Peyer's patch (tissue), 4 donors: ENCODE data around the gene PDE2A. TPM values are rescaled to one million over a fixed set of nuclear protein-coding genes. Genes with fewer than 3 reads are reported as not detected.

Experiments
- DNase-seq, 3 donors: peaks; one replicate each; pipeline ENCODE4 v3.0.0-alpha.2; 2017 to 2019
- H3K27ac ChIP-seq, 4 donors: fragments of 200-600 bp; sonication (generic); one replicate each; pipeline ENCODE4 v1.5.1; 2016 to 2019
- H3K27me3 ChIP-seq, 2 donors: fragments of 200-600 bp; sonication (generic); one replicate each; pipeline ENCODE4 v1.5.1; 2019
- H3K36me3 ChIP-seq, 3 donors: fragments of 200-600 bp; sonication (generic); one replicate each; pipeline ENCODE4 v1.5.1; 2016 to 2019
- H3K4me1 ChIP-seq, 4 donors: fragments of 200-600 bp; sonication (generic); one replicate each; pipeline ENCODE4 v1.5.1; 2016 to 2019
- H3K4me3 ChIP-seq, 4 donors: fragments of 200-600 bp; sonication (generic); 1 replicate in 3 of 4; 2 replicates in 1 of 4; pipeline ENCODE4 v1.5.1; 2016 to 2019; ENCODE audit warnings: mild to moderate bottlenecking in 1 of 4
- H3K9me3 ChIP-seq, 4 donors: fragments of 200-600 bp; sonication (generic); one replicate each; pipeline ENCODE4 v1.5.1; 2016 to 2019; ENCODE audit warnings: mild to moderate bottlenecking in 1 of 4
- POLR2A ChIP-seq, 2 donors: fragments of 450-650 bp; IDR thresholded peaks; one replicate each; pipeline ENCODE4 v1.5.1; 2017; ENCODE audit warnings: antibody characterized with exemption in 2 of 2, mild to moderate bottlenecking in 2 of 2, moderate library complexity in 2 of 2
- total RNA-seq, 4 donors: library from RNA; depleted of rRNA; stranded (reverse); fragments of >200 nt; gene quantifications; one replicate each; pipeline ENCODE4 v1.1.0, GENCODE V29; 2016
- TF ChIP-seq, protein P1 (sequence below), 6 experiments: fragments of 450-650 bp in 4 of 6; fragments of 200-600 bp in 2 of 6; sonication (generic) in 1 of 6; IDR thresholded peaks; one replicate each; pipeline ENCODE4 v1.5.1; 2017 to 2019; ENCODE audit warnings: antibody characterized with exemption in 6 of 6, mild to moderate bottlenecking in 3 of 6, moderate library complexity in 1 of 6

PDE2A gene
- total RNA-seq, 4 donors from 2014 or later, result 8.4 to 75.9 (median 33.1) TPM

DNA sequence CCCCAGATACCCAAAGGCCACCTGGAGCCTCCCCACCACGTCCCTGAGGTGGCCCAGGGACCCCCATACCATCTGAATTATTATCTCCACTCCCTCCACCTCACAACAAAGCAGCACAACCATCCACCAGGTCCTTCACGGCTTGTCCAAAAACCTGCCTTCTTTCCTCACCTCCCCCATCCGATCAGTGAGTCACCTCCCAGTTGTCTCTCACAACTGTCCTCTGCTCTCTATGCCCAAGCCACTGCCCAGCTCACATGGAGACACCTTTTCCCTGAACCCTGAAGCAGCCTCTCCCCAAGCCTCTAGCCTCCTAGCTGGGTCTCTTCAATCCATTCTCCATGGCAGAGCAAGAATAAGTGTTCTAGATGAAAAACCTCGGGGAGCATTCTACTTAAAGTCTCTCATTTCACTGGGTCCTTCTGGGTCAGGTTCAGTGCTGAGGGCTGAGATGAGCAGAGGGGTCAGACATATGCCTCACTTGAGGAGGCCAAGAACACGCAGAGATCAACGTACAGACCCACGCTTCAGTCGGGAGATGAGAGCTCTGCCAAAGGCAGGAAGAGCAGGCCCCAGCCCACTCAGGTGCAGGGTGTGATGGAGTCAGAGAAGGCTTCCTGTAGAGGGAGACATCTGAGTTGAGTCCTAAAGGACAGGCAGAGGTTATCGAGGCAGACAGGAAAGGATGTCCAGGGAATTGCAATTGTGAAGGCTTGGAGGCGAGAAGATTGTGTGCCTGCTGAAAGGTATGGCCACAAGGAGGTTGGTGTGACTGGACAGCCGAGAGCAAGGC lies 74.7 kb downstream of the PDE2A start:
- no peak for TF ChIP-seq POLR2A (IDR thresholded peaks at IDR 0.05)
- TF ChIP-seq, protein P1, sequence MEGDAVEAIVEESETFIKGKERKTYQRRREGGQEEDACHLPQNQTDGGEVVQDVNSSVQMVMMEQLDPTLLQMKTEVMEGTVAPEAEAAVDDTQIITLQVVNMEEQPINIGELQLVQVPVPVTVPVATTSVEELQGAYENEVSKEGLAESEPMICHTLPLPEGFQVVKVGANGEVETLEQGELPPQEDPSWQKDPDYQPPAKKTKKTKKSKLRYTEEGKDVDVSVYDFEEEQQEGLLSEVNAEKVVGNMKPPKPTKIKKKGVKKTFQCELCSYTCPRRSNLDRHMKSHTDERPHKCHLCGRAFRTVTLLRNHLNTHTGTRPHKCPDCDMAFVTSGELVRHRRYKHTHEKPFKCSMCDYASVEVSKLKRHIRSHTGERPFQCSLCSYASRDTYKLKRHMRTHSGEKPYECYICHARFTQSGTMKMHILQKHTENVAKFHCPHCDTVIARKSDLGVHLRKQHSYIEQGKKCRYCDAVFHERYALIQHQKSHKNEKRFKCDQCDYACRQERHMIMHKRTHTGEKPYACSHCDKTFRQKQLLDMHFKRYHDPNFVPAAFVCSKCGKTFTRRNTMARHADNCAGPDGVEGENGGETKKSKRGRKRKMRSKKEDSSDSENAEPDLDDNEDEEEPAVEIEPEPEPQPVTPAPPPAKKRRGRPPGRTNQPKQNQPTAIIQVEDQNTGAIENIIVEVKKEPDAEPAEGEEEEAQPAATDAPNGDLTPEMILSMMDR (IDR thresholded peaks at IDR 0.05), result no peak
- H3K4me3 ChIP-seq, result no peak overlapping the region

DNA sequence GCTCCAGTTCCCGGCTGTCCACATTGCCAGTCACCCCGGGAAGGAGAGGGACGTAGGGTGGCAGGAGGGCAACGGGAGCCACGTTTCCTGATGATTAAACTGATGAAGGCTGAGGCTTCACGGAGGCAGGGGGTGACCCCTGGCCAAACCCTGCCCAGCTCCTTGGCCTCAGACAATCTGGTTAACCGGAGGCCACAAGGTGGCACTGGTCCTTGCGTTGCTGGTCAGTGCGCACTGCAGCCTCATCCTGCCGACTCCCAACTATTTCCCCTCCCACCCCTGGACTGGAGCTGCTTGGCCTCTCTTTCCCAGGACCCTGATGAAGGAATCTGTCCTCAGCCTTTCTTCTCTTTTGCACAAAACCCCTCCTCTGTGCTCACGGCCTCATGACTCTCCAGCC lies 75.3 kb downstream of the PDE2A start:
- TF ChIP-seq POLR2A (IDR thresholded peaks at IDR 0.05), result no peak
- TF ChIP-seq, protein P1 (IDR thresholded peaks at IDR 0.05), result peak in 4 of 6 experiments; percentile 14 to 41 (median 40)
- H3K9me3 ChIP-seq, result no peaks in the 10 kb centered on the region
- H3K4me1 ChIP-seq, result no peaks in the 10 kb centered on the region
- peak in 1 of 3 donors; percentile 56 for DNase-seq
- H3K4me3 ChIP-seq, result no peak overlapping the region
- no peak overlapping the region for H3K27ac ChIP-seq
- H3K36me3 ChIP-seq, result no peaks in the 10 kb centered on the region
- no peaks in the 10 kb centered on the region for H3K27me3 ChIP-seq

More for the DNA sequence above, 74.7 kb downstream of the PDE2A start:
- DNase-seq, result no peak
- H3K36me3 ChIP-seq, result no peaks in the 10 kb centered on the region
- no peaks in the 10 kb centered on the region for H3K4me1 ChIP-seq
- H3K9me3 ChIP-seq, result no peaks in the 10 kb centered on the region
- H3K27ac ChIP-seq, result no peak overlapping the region
- H3K27me3 ChIP-seq, result no peaks in the 10 kb centered on the region

DNA sequence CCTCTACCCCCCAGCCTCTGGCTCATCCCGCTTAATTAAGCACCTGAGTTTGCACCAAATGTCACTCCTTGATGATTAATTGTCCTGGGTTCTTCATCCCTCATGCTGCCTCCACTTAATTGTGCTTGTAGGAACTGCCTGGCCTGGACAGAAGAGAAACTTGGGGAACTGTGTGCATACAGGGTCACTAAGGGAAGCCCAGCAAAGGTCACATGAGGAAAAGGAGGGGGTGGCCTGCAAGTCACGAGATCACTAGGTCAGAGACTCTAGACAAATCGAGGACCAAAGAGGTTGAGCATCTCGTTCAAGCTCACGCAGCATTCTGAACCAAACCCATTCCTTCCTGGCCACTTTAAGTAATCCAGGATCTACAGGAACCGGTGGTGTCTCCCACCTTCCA lies 75.8 kb downstream of the PDE2A start:
- H3K4me3 ChIP-seq, result no peak overlapping the region
- no peaks in the 10 kb centered on the region for H3K4me1 ChIP-seq
- no peak overlapping the region for H3K27ac ChIP-seq
- no peaks in the 10 kb centered on the region for H3K36me3 ChIP-seq
- TF ChIP-seq POLR2A (IDR thresholded peaks at IDR 0.05), result no peak
- TF ChIP-seq, protein P1 (IDR thresholded peaks at IDR 0.05), result no peak
- H3K27me3 ChIP-seq, result no peaks in the 10 kb centered on the region
- no peak for DNase-seq
- H3K9me3 ChIP-seq, result no peaks in the 10 kb centered on the region

DNA sequence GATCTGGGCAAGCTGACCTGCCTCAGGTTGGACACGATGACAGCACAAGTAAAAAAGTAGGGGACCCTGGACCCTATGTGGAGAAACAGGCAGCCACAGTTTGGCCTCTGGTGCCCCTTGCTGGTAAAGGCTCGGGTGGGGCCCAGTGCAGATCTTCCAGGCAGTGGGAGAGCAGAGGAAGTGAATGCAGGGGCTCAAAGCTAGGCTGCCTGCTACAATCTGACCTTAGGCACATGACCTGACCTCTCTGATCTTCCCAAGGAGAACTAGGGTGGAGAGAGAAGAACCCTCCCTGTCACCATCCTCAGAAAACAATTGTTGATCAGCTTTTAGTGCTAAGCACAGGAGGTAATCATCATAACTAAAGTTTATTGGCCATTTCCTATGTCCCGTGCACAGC lies 76.5 kb downstream of the PDE2A start:
- no peak overlapping the region for H3K4me3 ChIP-seq
- no peaks in the 10 kb centered on the region for H3K4me1 ChIP-seq
- TF ChIP-seq, protein P1 (IDR thresholded peaks at IDR 0.05), result no peak
- TF ChIP-seq POLR2A (IDR thresholded peaks at IDR 0.05), result no peak
- DNase-seq, result no peak
- H3K27ac ChIP-seq, result no peak overlapping the region
- no peaks in the 10 kb centered on the region for H3K36me3 ChIP-seq
- no peaks in the 10 kb centered on the region for H3K9me3 ChIP-seq
- H3K27me3 ChIP-seq, result no peaks in the 10 kb centered on the region

DNA sequence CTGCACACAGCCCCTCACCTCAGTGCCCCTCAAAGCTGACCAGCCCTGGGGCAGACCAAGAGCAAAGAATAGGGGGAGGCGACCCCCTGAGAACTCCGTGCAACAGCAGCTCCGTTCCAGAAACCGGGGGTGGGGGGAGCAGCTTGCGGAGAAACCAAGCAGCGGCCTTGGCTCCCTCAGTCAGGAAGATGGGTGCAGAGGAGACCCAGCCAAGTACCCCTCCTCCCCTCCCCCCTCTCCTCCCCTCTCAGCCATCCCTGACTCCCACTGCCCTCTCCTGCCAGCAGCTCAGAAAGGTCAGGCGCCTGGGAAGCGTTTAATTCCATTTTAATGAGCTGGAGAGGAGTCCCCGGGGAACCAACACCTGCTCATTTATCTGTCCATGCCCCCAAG lies 78.9 kb downstream of the PDE2A start:
- Histone ChIP-seq H3K4me1 (peaks cover 0 to 4% (median under 1%) of the 10 kb centered on the region in 4 donors), H3K9me3 (no peaks in the 10 kb centered on the region), H3K36me3 (no peaks in the 10 kb centered on the region), H3K27me3 (peaks cover 0 to 3% of the 10 kb centered on the region in 2 donors), H3K4me3 (no peak overlapping the region), H3K27ac (no peak overlapping the region)
- TF ChIP-seq, protein P1 (IDR thresholded peaks at IDR 0.05), result no peak
- TF ChIP-seq POLR2A (IDR thresholded peaks at IDR 0.05), result no peak
- no peak for DNase-seq
